ENCODE data around the gene DDN. TPM values are rescaled to one million over a fixed set of nuclear protein-coding genes. Genes with fewer than 3 reads are reported as not detected.
A peak's percentile ranks its signal among the peaks of the same experiment; 100 is the strongest.

Gene DDN
- total and polyA plus RNA-seq, 9 of the 15 experiments (the other 6 are each of a cell fraction or from before 2014, with no cell fraction given) = 0.03 to 3.6 (median 1.6) TPM

DNA sequence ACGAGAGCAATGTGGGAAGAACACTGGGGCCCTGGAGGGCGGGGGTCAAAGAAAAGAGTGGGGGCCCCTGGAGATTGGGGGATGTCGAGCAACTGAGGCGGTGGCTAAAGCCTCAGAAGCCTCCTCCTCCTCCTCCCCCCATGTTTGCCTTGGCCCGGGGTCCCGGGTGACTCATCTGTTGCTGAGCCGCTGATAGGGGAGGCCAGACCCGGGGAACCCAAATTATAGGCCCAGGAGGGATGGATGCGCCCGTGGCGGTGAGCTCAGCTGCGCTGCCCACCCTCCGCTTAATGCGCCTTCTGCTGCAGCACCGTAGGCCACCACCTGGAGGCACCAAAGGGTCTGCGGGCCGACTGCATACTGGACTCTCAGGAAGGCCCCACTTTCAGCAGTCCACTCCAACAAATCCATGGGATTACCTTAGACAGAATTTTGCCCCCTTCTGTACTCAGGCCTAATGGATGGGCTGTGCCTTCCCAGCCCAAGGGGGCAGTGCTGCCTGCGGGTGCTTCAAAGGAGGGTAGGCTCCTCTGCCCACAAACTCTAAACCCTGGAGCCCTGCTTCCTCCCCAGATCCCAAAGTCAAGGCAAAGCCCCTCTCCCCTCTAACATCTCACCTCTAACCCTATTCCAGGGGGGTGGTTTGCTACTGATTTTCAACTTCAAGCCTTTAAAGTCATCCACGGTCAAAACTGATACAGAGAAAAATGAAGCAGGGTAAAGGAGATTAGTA is 25.1 kb downstream of the DDN start:
- BruUV-seq (replicated peaks) = no TSS peak
- peak overlapping the region; percentile 77 for H2AFZ ChIP-seq (ENCODE audit: low read depth, low read length)
- FAIRE-seq = peak; percentile 69
- peak overlapping the region in 1 of 2 experiments; percentile 85; a peak in 1 of 4 replicates for H3K9ac ChIP-seq (ENCODE audit: insufficient read depth in 1 of 2, low read depth in 2 of 2, low read length in 2 of 2)
- no peaks in the 10 kb centered on the region for H3K79me2 ChIP-seq (ENCODE audit: control insufficient read depth, insufficient read depth, low read length)
- H3K27me3 ChIP-seq (ENCODE audit: control insufficient read depth in 2 of 2, insufficient read depth in 2 of 2, low read length in 2 of 2) = peaks cover 9 to 14% of the 10 kb centered on the region in 2 experiments; a peak in 4 of 5 replicates
- ATAC-seq = peak; percentile 83
- POLR2A ChIA-PET = interaction anchor here (0.5 to 1.2 kb wide), 5 partner anchors 14 to 317 kb away, joined by 3 to 4 read pairs (median 3); no protein-coding TSS in a partner anchor
- no peaks in the 10 kb centered on the region for H3K9me1 ChIP-seq (ENCODE audit: control insufficient read depth, insufficient read depth, low read length)
- H3K27ac ChIP-seq (ENCODE audit: extremely low read depth, low read depth, low read length) = no peak overlapping the region
- H4K20me1 ChIP-seq (replicated peaks; ENCODE audit: control insufficient read depth, insufficient read depth, low read length) = no peaks in the 10 kb centered on the region; the same call in 1 of the 2 replicates
- no peak overlapping the region for H3K4me3 ChIP-seq
- 7% methylated on average over 15 of the region's 19 CpGs for WGBS (ENCODE audit: insufficient coverage, low coverage, missing lambda C conversion rate)
- peaks cover 14 to 61% of the 10 kb centered on the region in 2 experiments; a peak in 4 of 5 replicates for H3K4me1 ChIP-seq (replicated peaks in 1 of 2; ENCODE audit: control insufficient read depth in 2 of 2, insufficient read depth in 2 of 2, low read length in 2 of 2)
- no peaks in the 10 kb centered on the region for H3K36me3 ChIP-seq (ENCODE audit: control insufficient read depth, insufficient read depth, low read length)
- no peak overlapping the region; the same call in 1 of the 2 replicates for H3K4me2 ChIP-seq (ENCODE audit: insufficient read depth, low read length)
- no peaks in the 10 kb centered on the region for H3K9me3 ChIP-seq (replicated peaks; ENCODE audit: control insufficient read depth, insufficient read depth, low read depth, low read length)
- DNase-seq (ENCODE audit: extremely low read depth in 1 of 4, low spot score in 3 of 4) = peak; percentile 69 to 75 (median 72)
- in situ Hi-C loops (cut with MboI) (no loop called here), intact Hi-C loops (cut with micrococcal nuclease) (loop anchor here (10.0 kb wide), 1 partner anchor 371 kb away; the partner anchor contains the start of gene DNAJC22)
- CTCF ChIA-PET (ENCODE audit: low intra/inter-chr PET ratio) = interaction anchor here (1.4 kb wide), 1 partner anchor 22 kb away, joined by 4 read pairs; no protein-coding TSS in a partner anchor
- TF ChIP-seq, protein P1, sequence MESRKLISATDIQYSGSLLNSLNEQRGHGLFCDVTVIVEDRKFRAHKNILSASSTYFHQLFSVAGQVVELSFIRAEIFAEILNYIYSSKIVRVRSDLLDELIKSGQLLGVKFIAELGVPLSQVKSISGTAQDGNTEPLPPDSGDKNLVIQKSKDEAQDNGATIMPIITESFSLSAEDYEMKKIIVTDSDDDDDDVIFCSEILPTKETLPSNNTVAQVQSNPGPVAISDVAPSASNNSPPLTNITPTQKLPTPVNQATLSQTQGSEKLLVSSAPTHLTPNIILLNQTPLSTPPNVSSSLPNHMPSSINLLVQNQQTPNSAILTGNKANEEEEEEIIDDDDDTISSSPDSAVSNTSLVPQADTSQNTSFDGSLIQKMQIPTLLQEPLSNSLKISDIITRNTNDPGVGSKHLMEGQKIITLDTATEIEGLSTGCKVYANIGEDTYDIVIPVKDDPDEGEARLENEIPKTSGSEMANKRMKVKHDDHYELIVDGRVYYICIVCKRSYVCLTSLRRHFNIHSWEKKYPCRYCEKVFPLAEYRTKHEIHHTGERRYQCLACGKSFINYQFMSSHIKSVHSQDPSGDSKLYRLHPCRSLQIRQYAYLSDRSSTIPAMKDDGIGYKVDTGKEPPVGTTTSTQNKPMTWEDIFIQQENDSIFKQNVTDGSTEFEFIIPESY (CRISPR knock-in tag; IDR thresholded peaks at IDR 0.05) = peak; percentile 98
- TF ChIP-seq, protein P2, sequence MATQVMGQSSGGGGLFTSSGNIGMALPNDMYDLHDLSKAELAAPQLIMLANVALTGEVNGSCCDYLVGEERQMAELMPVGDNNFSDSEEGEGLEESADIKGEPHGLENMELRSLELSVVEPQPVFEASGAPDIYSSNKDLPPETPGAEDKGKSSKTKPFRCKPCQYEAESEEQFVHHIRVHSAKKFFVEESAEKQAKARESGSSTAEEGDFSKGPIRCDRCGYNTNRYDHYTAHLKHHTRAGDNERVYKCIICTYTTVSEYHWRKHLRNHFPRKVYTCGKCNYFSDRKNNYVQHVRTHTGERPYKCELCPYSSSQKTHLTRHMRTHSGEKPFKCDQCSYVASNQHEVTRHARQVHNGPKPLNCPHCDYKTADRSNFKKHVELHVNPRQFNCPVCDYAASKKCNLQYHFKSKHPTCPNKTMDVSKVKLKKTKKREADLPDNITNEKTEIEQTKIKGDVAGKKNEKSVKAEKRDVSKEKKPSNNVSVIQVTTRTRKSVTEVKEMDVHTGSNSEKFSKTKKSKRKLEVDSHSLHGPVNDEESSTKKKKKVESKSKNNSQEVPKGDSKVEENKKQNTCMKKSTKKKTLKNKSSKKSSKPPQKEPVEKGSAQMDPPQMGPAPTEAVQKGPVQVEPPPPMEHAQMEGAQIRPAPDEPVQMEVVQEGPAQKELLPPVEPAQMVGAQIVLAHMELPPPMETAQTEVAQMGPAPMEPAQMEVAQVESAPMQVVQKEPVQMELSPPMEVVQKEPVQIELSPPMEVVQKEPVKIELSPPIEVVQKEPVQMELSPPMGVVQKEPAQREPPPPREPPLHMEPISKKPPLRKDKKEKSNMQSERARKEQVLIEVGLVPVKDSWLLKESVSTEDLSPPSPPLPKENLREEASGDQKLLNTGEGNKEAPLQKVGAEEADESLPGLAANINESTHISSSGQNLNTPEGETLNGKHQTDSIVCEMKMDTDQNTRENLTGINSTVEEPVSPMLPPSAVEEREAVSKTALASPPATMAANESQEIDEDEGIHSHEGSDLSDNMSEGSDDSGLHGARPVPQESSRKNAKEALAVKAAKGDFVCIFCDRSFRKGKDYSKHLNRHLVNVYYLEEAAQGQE (IDR thresholded peaks at IDR 0.05; ENCODE audit: borderline replicate concordance) = peak; percentile 43; the same call in 1 of the 2 replicates
- TF ChIP-seq, protein P2 (CRISPR knock-in tag; IDR thresholded peaks at IDR 0.05; ENCODE audit: low read depth) = no peak
- TF ChIP-seq FOXP1 (CRISPR knock-in tag; IDR thresholded peaks at IDR 0.05) = no peak; the same call in 1 of the 2 replicates
- peak; percentile 42; the same call in 1 of the 2 replicates for TF ChIP-seq ZFX (CRISPR knock-in tag; IDR thresholded peaks at IDR 0.05)
- 0 out of 2 replicates have a peak, but pooled peaks have one; percentile 29 for TF ChIP-seq VEZF1 (CRISPR knock-in tag; IDR thresholded peaks at IDR 0.05)
- no peak for TF ChIP-seq CREB1 (IDR thresholded peaks at IDR 0.05)
- no peak for TF ChIP-seq CREB1 (CRISPR knock-in tag; IDR thresholded peaks at IDR 0.05)
- peak; percentile 58; the same call in 1 of the 2 replicates for TF ChIP-seq SMARCA4 (IDR thresholded peaks at IDR 0.05)

Data from K562 (cell line).